IgD-negative memory B cell (primary cell): ENCODE results near the gene SLC4A2. TPM values are rescaled to one million over a fixed set of nuclear protein-coding genes. Genes with fewer than 3 reads are reported as not detected.
"Not testable (repeated sequence)": the region's sequence is repeated elsewhere in the genome, so short reads cannot be mapped to it uniquely, and the experiment has no call there.

ENCODE experiments used
- H3K27ac Mint-ChIP-seq, 3 donors: one replicate each; pipeline ENCODE4 v1.8.0; 2020 to 2022; ENCODE audit warnings: mild to moderate bottlenecking in 3 of 3, mixed read lengths in 3 of 3, moderate library complexity in 1 of 3
- H3K27me3 Mint-ChIP-seq: one replicate; pipeline ENCODE4 v1.8.0; 2021; ENCODE audit warnings: mixed read lengths
- H3K36me3 Mint-ChIP-seq: one replicate; pipeline ENCODE4 v1.8.0; 2020; ENCODE audit warnings: mild to moderate bottlenecking, mixed read lengths
- H3K4me1 Mint-ChIP-seq, 3 donors: one replicate each; pipeline ENCODE4 v1.8.0; 2020 to 2022; ENCODE audit warnings: mixed read lengths in 3 of 3, mild to moderate bottlenecking in 1 of 3
- H3K4me3 Mint-ChIP-seq, 4 donors: one replicate each; pipeline ENCODE4 v1.8.0; 2020 to 2022; ENCODE audit warnings: mild to moderate bottlenecking in 4 of 4, mixed read lengths in 4 of 4, moderate library complexity in 3 of 4
- H3K9me3 Mint-ChIP-seq, 3 donors: one replicate each; pipeline ENCODE4 v1.8.0; 2020 to 2021; ENCODE audit warnings: mixed read lengths in 3 of 3, mild to moderate bottlenecking in 1 of 3
- polyA plus RNA-seq: library from polyadenylated mRNA; unstranded; fragments of 300-500 nt; fragmentation: Illumina TruSeq; gene quantifications from one replicate; pipeline ENCODE4 v1.2.3, GENCODE V29; 2021

SLC4A2 gene, protein sequence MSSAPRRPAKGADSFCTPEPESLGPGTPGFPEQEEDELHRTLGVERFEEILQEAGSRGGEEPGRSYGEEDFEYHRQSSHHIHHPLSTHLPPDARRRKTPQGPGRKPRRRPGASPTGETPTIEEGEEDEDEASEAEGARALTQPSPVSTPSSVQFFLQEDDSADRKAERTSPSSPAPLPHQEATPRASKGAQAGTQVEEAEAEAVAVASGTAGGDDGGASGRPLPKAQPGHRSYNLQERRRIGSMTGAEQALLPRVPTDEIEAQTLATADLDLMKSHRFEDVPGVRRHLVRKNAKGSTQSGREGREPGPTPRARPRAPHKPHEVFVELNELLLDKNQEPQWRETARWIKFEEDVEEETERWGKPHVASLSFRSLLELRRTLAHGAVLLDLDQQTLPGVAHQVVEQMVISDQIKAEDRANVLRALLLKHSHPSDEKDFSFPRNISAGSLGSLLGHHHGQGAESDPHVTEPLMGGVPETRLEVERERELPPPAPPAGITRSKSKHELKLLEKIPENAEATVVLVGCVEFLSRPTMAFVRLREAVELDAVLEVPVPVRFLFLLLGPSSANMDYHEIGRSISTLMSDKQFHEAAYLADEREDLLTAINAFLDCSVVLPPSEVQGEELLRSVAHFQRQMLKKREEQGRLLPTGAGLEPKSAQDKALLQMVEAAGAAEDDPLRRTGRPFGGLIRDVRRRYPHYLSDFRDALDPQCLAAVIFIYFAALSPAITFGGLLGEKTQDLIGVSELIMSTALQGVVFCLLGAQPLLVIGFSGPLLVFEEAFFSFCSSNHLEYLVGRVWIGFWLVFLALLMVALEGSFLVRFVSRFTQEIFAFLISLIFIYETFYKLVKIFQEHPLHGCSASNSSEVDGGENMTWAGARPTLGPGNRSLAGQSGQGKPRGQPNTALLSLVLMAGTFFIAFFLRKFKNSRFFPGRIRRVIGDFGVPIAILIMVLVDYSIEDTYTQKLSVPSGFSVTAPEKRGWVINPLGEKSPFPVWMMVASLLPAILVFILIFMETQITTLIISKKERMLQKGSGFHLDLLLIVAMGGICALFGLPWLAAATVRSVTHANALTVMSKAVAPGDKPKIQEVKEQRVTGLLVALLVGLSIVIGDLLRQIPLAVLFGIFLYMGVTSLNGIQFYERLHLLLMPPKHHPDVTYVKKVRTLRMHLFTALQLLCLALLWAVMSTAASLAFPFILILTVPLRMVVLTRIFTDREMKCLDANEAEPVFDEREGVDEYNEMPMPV
- 17.8 TPM for polyA plus RNA-seq

DNA sequence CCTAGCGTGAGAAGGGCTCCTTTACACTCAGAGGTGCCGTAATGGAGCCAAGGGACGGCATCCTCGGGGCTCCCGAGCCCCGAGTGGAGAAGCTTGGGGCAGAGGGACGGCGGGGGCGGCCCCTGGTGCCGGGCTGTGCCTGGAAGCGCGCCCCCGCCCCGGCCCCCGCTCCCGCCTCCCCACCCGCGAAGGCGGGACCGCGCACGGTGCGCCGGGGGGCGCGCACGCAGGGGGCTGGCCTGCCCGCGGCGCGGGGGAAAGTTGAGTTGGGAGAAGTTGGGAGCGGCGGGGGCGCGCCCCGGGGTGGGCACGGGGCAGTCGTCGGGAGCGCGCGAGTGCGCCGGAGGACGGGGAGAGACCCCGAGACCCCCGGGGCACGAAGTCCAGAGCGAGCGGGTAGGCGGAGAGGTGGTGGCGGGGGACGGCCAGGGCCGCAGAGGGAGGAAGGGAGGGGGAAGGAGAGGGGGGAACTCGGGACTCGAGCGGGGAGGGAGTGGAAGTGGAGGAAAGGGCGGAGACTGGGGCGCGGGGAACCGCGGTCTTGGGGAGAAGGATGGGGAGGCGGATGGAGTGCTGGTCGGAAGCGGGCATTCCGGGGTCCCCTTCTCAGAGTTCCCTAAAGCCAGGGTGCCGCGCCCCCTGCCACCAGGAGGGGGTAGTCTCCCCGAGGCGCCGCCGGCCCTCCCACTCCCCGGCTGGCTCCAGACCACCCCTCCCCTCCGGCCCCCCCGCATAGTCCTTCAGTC is at the start of gene SLC4A2:
Gene SLC4A2 (plus strand): TSS at position 223 of the 746 bp plus-strand sequence. CDS start 2,399 bp downstream, outside the sequence.
- no peaks in the 10 kb centered on the region for H3K27me3 Mint-ChIP-seq
- peak within 1 kb of the TSS; percentile 94 to 96 (median 95) for H3K27ac Mint-ChIP-seq
- no peaks in the 10 kb centered on the region for H3K9me3 Mint-ChIP-seq
- H3K4me3 Mint-ChIP-seq: peak within 1 kb of the TSS; percentile 89 to 99 (median 98)
- no peaks in the 10 kb centered on the region for H3K36me3 Mint-ChIP-seq
- H3K4me1 Mint-ChIP-seq: peaks cover 9 to 11% (median 9%) of the 10 kb centered on the region in 3 donors

DNA sequence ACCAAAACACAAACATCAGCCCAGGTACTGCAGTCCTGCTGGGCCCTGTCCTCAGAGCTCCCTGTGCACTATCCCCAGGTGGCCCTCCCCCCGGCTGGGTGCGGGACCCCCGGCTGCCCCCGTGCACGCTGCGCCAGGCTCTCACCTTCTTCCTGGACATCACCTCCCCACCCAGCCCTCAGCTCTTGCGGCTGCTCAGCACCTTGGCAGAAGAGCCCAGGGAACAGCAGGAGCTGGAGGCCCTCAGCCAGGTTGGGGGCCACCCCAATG is 49.4 kb upstream of the SLC4A2 start:
- peaks cover 0 to 1% (median 1%) of the 10 kb centered on the region in 3 donors for H3K9me3 Mint-ChIP-seq
- H3K4me3 Mint-ChIP-seq: no peak overlapping the region
- peaks cover 3% of the 10 kb centered on the region for H3K36me3 Mint-ChIP-seq
- peaks cover 13 to 26% (median 23%) of the 10 kb centered on the region in 3 donors for H3K4me1 Mint-ChIP-seq
- peak overlapping the region in 2 of 3 donors; percentile 84 to 95 for H3K27ac Mint-ChIP-seq
- peaks cover 13% of the 10 kb centered on the region for H3K27me3 Mint-ChIP-seq

DNA sequence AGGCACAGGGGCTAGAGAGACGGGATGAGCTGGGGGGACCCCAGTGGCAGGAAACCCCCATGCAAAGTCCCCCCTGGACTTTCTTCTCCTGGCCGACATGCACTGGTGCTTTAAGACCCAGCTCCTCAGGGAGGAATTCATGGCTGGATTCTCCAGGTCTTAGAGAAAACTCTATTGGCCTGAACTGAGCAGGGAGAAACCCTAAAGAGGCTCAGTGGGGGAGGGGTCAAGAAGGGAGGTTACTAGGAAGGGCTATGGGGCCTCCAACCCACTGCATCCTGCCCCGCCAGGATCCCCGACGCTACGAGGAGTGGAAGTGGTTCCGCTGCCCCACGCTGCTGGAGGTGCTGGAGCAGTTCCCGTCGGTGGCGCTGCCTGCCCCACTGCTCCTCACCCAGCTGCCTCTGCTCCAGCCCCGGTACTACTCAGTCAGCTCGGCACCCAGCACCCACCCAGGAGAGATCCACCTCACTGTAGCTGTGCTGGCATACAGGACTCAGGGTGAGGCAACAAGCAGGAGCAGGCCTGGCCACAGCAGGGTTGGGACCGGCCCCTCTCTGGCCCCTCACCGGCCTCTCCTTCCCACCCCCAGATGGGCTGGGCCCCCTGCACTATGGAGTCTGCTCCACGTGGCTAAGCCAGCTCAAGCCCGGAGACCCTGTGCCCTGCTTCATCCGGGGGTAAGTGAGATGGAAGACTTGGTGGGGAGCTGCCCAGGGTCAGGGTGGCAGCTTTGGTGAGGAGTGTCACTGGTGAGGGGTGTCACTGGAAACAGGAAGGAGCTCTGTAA is 48.9 kb upstream of the SLC4A2 start:
- Mint-ChIP-seq H3K27me3 (peaks cover 13% of the 10 kb centered on the region), H3K4me1 (peaks cover 18 to 28% (median 26%) of the 10 kb centered on the region in 3 donors), H3K27ac (peak overlapping the region; percentile 53 to 95 (median 84)), H3K9me3 (peaks cover 0 to 1% (median 1%) of the 10 kb centered on the region in 3 donors), H3K36me3 (peaks cover 3% of the 10 kb centered on the region), H3K4me3 (peak overlapping the region in 3 of 4 donors; percentile 6 to 58 (median 9))

DNA sequence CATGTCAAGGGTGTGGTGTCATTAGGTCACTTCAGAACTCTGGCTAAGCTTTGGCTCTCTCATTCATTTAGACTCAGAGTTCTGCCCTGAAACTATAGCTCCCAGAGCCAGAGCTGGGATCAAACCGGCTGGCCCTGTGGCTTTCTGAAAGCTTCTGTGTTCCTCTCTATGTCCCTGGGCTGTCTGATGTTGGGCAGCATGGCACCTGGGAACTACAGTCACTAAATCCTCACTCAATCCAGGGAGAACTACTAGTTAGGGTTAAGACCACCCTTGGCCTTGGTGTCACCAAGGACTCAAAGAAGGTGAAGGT is 48.3 kb upstream of the SLC4A2 start:
- Mint-ChIP-seq H3K9me3 (peaks cover 0 to 1% (median 1%) of the 10 kb centered on the region in 3 donors), H3K4me3 (peak overlapping the region in 2 of 4 donors; percentile 58 to 67), H3K27ac (peak overlapping the region; percentile 53 to 95 (median 84))

GRCh38 chr7:151011616-151012015 is 47.8 kb upstream of the SLC4A2 start:
- H3K9me3 Mint-ChIP-seq, H3K36me3 Mint-ChIP-seq: not testable (repeated sequence)
- H3K4me1 Mint-ChIP-seq: peaks cover 20 to 30% (median 27%) of the 10 kb centered on the region in 3 donors
- peaks cover 13% of the 10 kb centered on the region for H3K27me3 Mint-ChIP-seq
- H3K27ac Mint-ChIP-seq: peak overlapping the region in 2 of 3 donors; percentile 97 to 100
- H3K4me3 Mint-ChIP-seq: peak overlapping the region in 1 of 4 donors; percentile 77

More for the DNA sequence above, 48.3 kb upstream of the SLC4A2 start:
- Mint-ChIP-seq H3K4me1 (peaks cover 20 to 30% (median 27%) of the 10 kb centered on the region in 3 donors), H3K27me3 (peaks cover 13% of the 10 kb centered on the region), H3K36me3 (peaks cover 3% of the 10 kb centered on the region)

GRCh38 chr7:151012031-151012692 is 47.2 kb upstream of the SLC4A2 start:
- peak overlapping the region; percentile 48 to 100 (median 97) for H3K27ac Mint-ChIP-seq
- peaks cover 3% of the 10 kb centered on the region for H3K36me3 Mint-ChIP-seq
- H3K4me1 Mint-ChIP-seq: peaks cover 20 to 30% (median 27%) of the 10 kb centered on the region in 3 donors
- H3K9me3 Mint-ChIP-seq: peaks cover 0 to 1% (median 1%) of the 10 kb centered on the region in 3 donors
- H3K27me3 Mint-ChIP-seq: peaks cover 13% of the 10 kb centered on the region
- peak overlapping the region in 3 of 4 donors; percentile 44 to 77 (median 70) for H3K4me3 Mint-ChIP-seq

- Mint-ChIP-seq H3K36me3 (peaks cover 3% of the 10 kb centered on the region), H3K9me3 (peaks cover 0 to 1% (median 1%) of the 10 kb centered on the region in 3 donors), H3K4me1 (peaks cover 24 to 31% (median 31%) of the 10 kb centered on the region in 3 donors), H3K27me3 (peaks cover 11% of the 10 kb centered on the region), H3K4me3 (peak overlapping the region; percentile 41 to 81 (median 56)), H3K27ac (peak overlapping the region; percentile 81 to 100 (median 97))
These were observed 46.5 kb upstream of the SLC4A2 start for GRCh38 chr7:151012911-151013347.

DNA sequence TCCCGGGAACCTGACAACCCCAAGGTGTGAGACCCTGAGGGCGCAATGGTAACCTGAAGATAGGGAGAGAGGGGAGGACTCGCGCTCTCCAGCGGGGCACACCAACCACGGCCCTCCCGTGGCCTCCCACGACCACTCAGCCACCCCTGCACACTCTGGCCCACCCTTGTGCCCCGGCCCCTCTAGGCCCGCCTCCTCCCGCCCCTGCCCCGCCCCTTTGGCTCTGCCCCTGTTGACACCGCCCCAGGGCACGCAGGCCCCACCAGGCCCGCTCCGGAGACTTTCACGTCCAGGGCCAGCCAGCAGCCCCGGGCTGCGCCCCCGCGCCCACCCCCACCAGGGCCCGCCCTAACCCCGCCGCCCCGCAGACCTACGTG is 46.0 kb upstream of the SLC4A2 start:
- Mint-ChIP-seq H3K36me3 (peaks cover 3% of the 10 kb centered on the region), H3K4me1 (peaks cover 24 to 30% (median 27%) of the 10 kb centered on the region in 3 donors), H3K27me3 (peaks cover 12% of the 10 kb centered on the region), H3K4me3 (peak overlapping the region in 3 of 4 donors; percentile 41 to 98 (median 95)), H3K9me3 (peaks cover 0 to 1% (median 1%) of the 10 kb centered on the region in 3 donors), H3K27ac (peak overlapping the region; percentile 97 to 100 (median 97))

GRCh38 chr7:151013733-151014497 is 45.5 kb upstream of the SLC4A2 start:
- peaks cover 13% of the 10 kb centered on the region for H3K27me3 Mint-ChIP-seq
- peak overlapping the region; percentile 97 to 100 (median 97) for H3K27ac Mint-ChIP-seq
- peaks cover 22 to 31% (median 27%) of the 10 kb centered on the region in 3 donors for H3K4me1 Mint-ChIP-seq
- peaks cover 3% of the 10 kb centered on the region for H3K36me3 Mint-ChIP-seq
- peak overlapping the region; percentile 88 to 98 (median 96) for H3K4me3 Mint-ChIP-seq
- peaks cover 0 to 1% (median 0%) of the 10 kb centered on the region in 3 donors for H3K9me3 Mint-ChIP-seq

DNA sequence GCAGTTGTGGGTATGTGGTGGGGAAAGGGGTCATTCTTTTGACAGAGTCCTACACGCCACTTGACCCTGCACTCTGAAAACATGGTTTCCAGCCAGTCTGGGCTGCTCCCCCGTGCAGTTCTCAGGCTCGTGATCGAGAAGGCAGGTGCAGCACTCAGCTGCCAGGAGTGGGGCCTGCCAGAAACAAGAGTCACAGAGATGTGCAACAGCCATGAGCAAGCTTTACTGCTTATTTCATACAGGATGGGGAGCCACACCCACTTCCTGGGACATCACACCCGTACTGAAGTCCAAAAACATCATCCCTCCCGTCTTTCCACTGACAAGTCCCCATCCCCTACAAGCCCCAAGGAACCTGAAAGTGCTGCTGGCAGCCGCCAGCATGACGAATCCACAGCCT is 44.4 kb upstream of the SLC4A2 start:
- Mint-ChIP-seq H3K27me3 (peaks cover 21% of the 10 kb centered on the region), H3K4me1 (peaks cover 22 to 34% (median 31%) of the 10 kb centered on the region in 3 donors), H3K36me3 (peaks cover 3% of the 10 kb centered on the region), H3K9me3 (peaks cover 0 to 1% (median 0%) of the 10 kb centered on the region in 3 donors), H3K27ac (peak overlapping the region; percentile 97 to 100 (median 97)), H3K4me3 (peak overlapping the region; percentile 59 to 98 (median 93))

DNA sequence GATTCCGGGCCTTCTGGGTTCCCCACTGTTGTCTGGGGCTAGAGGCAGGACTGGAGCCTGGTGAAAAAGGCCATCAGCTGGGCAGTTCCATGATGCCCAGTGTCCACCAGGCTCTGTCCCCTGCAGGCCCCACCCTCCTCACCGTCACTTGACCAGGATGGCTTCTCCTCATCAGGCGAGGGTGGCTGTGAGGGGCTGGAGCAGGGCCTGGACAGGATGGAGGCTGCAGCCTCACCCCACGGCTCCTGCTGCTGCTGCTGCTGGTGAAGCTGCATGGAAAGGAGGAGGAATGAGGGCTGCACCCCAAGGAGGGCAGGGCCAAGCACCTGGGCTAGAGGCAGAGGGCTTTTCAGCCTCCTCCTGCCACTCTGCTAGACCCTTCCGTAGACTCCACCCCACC is 43.4 kb upstream of the SLC4A2 start:
- peak overlapping the region in 2 of 4 donors; percentile 19 to 70 for H3K4me3 Mint-ChIP-seq
- H3K27ac Mint-ChIP-seq: peak overlapping the region in 2 of 3 donors; percentile 97 to 100
- H3K27me3 Mint-ChIP-seq: peaks cover 24% of the 10 kb centered on the region
- H3K36me3 Mint-ChIP-seq: peaks cover 3% of the 10 kb centered on the region
- H3K4me1 Mint-ChIP-seq: peaks cover 26 to 34% (median 30%) of the 10 kb centered on the region in 3 donors
- peaks cover 0 to 1% (median 0%) of the 10 kb centered on the region in 3 donors for H3K9me3 Mint-ChIP-seq

DNA sequence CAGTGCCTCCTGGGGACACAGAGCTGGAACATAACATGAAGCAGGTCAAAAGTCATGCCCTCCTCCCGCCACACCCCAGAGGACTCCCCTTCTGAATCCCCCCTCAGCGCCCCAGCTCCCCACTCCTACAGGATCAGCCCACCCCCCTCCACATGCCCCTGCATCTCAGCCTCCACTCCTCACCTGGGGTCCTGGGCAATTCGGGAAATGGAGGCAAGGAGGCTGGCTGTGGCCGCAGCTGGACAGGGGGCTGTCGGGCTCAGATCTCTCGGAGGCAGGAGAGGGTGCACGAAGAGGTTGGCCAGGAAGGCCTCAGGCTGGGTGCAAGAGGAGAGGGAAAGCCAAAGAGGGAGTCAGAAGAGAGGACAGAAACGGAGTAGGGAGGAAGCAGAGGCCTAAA is 42.9 kb upstream of the SLC4A2 start:
- H3K36me3 Mint-ChIP-seq: peaks cover 3% of the 10 kb centered on the region
- H3K4me1 Mint-ChIP-seq: peaks cover 26 to 34% (median 28%) of the 10 kb centered on the region in 3 donors
- peak overlapping the region in 2 of 3 donors; percentile 83 to 90 for H3K27ac Mint-ChIP-seq
- peak overlapping the region in 2 of 4 donors; percentile 19 to 70 for H3K4me3 Mint-ChIP-seq
- peaks cover 0 to 1% (median 0%) of the 10 kb centered on the region in 3 donors for H3K9me3 Mint-ChIP-seq
- H3K27me3 Mint-ChIP-seq: peaks cover 28% of the 10 kb centered on the region
